ENCODE measurements around the gene PRKN. TPM values are rescaled to one million over a fixed set of nuclear protein-coding genes. Genes with fewer than 3 reads are reported as not detected.

The PRKN gene
- total RNA-seq, 3 donors from 2014 or later: 5.2 to 10.2 (median 8.1) TPM

DNA sequence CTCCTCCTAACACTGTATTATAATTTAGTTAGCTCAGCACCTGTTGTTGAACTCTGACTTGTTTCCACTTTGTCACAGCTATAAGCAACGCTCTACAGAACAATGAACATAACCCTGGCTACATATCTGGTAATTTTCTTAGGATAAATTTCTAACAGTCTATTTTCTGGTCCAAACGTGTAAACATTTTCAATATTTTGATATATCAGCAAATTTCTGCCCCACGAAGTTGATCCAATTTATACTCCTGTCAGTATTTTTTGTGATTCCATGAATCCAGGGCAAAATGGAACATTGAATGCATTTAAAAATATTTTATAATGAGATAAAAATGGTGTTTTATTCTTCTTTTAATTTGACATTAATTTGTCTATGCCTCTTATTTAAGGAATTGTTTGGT lies 1005.2 kb downstream of the PRKN start:
- no peaks in the 10 kb centered on the region for H3K9me3 ChIP-seq
- no peaks in the 10 kb centered on the region for H3K36me3 ChIP-seq (ENCODE audit: low read depth)
- no peak for DNase-seq
- H3K4me3 ChIP-seq: no peak overlapping the region
- ATAC-seq: no peak
- no peak for TF ChIP-seq CTCF (IDR thresholded peaks at IDR 0.05)
- no peaks in the 10 kb centered on the region for H3K4me1 ChIP-seq (ENCODE audit: low read depth)
- intact Hi-C loops (cut with DNase I, micrococcal nuclease): no loop called here

DNA sequence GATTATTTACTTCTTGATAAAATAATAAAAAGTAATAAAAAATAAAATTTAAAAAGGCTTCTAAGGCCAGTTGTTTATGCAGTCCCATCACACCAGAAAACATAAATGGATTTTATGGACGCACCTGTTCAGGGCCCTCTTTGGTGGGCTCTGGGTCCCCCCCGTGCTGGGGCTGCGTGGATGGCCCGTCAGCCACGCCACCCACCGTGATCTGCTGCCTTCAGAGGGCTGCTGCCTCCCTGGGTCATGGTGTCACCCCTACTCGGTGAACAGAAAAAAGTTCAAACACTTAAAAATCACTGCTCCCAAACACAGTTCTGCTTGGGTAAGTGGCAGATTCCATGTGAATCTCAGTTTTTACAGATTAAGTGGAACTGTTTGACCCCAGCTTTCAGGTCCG lies 1006.1 kb downstream of the PRKN start:
- Histone ChIP-seq H3K4me1 (ENCODE audit: low read depth) (no peaks in the 10 kb centered on the region), H3K36me3 (ENCODE audit: low read depth) (no peaks in the 10 kb centered on the region), H3K9me3 (no peaks in the 10 kb centered on the region), H3K4me3 (no peak overlapping the region)
- DNase-seq: no peak
- no peak for TF ChIP-seq CTCF (IDR thresholded peaks at IDR 0.05)
- no peak for ATAC-seq
- intact Hi-C loops (cut with DNase I, micrococcal nuclease): no loop called here

GRCh38 chr6:161716176-161716575 lies 1011.4 kb downstream of the PRKN start:
- Histone ChIP-seq H3K36me3 (ENCODE audit: low read depth) (no peaks in the 10 kb centered on the region), H3K4me3 (no peak overlapping the region), H3K9me3 (no peaks in the 10 kb centered on the region), H3K4me1 (ENCODE audit: low read depth) (no peaks in the 10 kb centered on the region)
- DNase-seq: no peak
- intact Hi-C loops (cut with DNase I, micrococcal nuclease): no loop called here
- ATAC-seq: no peak
- TF ChIP-seq CTCF (IDR thresholded peaks at IDR 0.05): no peak

DNA sequence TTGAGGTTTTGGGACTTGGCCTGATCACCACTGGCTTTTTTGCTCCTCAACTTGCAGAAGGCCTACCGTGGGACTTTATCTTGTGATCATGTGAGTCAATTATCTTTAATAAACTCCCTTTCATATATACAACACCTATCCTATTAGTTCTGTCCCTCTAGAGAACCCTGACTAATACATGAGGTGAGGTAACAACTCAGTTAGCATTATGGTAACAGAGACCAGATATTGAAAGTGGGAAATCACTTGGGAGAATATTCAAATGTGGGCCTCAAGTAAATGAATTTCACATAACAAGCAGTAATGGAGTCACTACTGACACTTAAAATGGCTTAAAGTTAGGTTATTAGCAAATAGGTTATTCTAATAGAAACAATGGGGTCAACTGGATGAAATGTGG lies 1015.6 kb downstream of the PRKN start:
- Histone ChIP-seq H3K9me3 (no peaks in the 10 kb centered on the region), H3K36me3 (ENCODE audit: low read depth) (no peaks in the 10 kb centered on the region), H3K4me3 (no peak overlapping the region), H3K4me1 (ENCODE audit: low read depth) (no peaks in the 10 kb centered on the region)
- intact Hi-C loops (cut with DNase I, micrococcal nuclease): no loop called here
- no peak for ATAC-seq
- no peak for TF ChIP-seq CTCF (IDR thresholded peaks at IDR 0.05)
- no peak for DNase-seq

GRCh38 chr6:161711515-161711914 lies 1016.1 kb downstream of the PRKN start:
- no peak for TF ChIP-seq CTCF (IDR thresholded peaks at IDR 0.05)
- H3K4me3 ChIP-seq: no peak overlapping the region
- ATAC-seq: no peak
- no peak for DNase-seq
- intact Hi-C loops (cut with DNase I, micrococcal nuclease): no loop called here
- H3K9me3 ChIP-seq: no peaks in the 10 kb centered on the region
- no peaks in the 10 kb centered on the region for H3K36me3 ChIP-seq (ENCODE audit: low read depth)
- H3K4me1 ChIP-seq (ENCODE audit: low read depth): no peaks in the 10 kb centered on the region

- ATAC-seq (no peak), DNase-seq (no peak)
- Histone ChIP-seq H3K4me3 (no peak overlapping the region), H3K9me3 (no peaks in the 10 kb centered on the region), H3K4me1 (ENCODE audit: low read depth) (no peaks in the 10 kb centered on the region), H3K36me3 (ENCODE audit: low read depth) (no peaks in the 10 kb centered on the region)
- intact Hi-C loops (cut with DNase I, micrococcal nuclease): no loop called here
- no peak for TF ChIP-seq CTCF (IDR thresholded peaks at IDR 0.05)
These were observed 1016.9 kb downstream of the PRKN start for GRCh38 chr6:161710698-161711097.
